GM19025 (cell line): Measurements from ENCODE around the gene SUPV3L1.
A peak's percentile ranks its signal among the peaks of the same experiment; 100 is the strongest.
"Not testable (repeated sequence)": the region's sequence is repeated elsewhere in the genome, so short reads cannot be mapped to it uniquely, and the experiment has no call there.

Experiments
- ATAC-seq: cut with Tn5 transposase; IDR thresholded peaks from one replicate; pipeline ENCODE4 v1.9.1; 2021; ENCODE audit warnings: mild to moderate bottlenecking, low read depth, moderate library complexity; ENCODE audit not compliant: unreplicated experiment

SUPV3L1 gene

DNA sequence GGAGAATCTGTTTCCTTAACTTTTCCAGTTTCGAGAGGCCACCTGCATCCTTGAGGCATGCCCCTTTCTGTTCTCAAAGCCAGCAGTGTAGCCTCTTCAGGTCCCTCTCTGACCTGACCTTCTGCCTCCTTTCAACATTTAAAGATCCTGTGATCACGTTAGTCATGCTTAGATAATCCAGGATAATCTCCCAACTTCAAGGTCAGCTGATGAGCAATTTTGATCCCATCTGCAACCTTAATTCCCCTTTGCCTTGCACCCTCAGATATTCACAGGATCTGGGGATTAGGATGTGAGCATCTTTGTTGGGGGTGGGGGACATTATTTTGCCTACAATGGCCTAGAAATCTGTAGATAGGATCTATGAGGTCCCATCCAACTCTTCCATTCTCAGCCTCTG lies 48.1 kb downstream of the SUPV3L1 start:
- ATAC-seq: no peak

DNA sequence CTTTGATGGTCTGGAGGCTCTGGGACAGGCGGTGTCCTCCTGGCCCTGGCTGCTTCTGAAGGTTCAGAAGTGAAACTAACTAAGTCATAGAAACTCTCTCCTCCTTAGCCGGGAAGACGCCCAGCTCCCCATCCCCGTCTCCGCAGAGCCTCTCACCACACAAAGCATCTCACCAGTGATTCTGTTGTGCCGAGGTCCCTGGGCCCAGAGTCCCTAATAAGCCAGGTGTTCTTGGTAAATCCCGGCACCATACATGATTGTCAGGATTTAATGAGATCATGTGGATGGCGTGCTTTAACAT lies 49.5 kb downstream of the SUPV3L1 start:
- ATAC-seq: no peak

DNA sequence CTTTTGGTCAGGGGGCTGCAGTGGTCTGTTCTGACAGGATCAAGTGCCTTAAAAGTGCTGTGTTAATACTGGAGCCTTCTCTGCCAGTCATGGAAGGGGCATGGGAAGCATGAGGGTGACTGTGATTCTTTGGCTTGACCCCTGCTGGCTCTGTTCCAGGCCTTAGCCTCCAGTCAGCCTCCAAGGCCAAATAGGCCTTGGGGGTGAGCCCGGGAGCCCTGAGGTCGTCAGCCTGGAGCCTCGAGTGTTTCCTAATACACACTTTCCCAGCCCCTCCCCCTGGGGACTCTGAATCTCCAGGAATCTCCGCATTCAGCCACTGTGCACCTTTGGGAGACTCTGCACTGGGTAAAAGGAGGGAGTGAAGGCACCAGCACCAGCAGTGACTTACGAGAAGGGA lies 50.1 kb downstream of the SUPV3L1 start:
- ATAC-seq: no peak

DNA sequence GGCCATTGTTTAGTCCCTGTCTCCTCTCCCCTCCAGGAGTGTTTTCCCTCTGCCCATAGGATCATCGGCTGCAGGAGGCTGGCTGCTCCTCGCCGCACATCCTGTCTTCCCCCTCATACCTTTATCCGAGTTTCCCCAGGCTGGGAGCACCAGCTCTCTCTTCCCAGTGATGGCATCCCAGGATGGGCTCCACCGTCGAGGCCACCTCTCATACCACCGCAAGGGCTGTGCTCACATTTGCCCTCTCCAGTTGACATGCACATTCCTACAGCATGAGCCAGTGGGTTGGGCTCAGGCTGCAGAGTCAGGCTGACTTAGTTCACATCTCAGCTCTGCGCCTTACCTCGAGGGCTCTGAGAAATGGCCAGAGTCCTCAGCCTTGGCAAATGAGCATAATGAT lies 52.2 kb downstream of the SUPV3L1 start:
- ATAC-seq: no peak

DNA sequence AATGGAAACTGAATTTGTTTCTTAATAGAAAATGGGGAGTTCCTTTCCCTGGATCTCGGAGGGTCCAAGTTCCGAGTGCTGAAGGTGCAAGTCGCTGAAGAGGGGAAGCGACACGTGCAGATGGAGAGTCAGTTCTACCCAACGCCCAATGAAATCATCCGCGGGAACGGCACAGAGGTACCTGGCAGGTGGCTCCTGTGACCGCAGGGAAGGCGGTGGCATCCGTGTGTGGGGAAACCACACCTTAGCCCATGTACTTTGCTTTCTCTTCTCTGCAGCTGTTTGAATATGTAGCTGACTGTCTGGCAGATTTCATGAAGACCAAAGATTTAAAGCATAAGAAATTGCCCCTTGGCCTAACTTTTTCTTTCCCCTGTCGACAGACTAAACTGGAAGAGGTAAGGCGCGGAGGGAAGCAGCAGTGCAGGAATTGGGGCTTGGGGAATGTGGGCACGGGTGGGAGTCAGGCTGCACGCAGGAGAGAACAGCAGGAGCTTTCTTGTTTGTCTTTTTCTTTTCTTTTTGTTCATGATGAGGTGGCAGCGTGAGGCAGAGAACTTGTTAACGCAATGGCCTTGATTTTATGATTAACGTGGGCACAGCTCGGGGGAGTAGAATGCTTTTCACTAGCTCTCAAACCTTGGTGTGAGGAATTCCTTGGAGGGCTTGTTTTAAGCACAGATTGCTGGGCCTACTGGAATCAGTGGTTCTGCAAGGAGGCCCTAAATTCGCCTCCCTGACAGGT lies 52.9 kb downstream of the SUPV3L1 start:
- no peak for ATAC-seq

DNA sequence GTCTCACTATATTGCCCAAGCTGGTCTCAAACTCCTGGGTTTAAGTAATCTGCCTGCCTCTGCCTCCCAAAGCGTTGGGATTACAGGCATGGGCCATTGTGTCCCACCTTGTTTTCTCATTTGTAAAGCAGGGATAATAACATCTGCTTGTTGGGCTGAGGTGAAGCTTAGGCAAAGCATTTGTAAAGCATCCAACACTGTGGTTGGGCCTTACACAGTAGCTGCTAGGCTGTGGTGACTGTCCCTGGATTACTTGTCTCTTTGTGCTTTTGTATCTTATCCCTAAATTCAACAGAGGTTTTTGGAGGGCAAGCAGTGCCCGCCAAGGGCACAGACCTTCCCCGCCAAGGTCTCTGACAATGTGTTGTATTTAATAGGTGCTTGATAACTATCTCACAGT lies 54.4 kb downstream of the SUPV3L1 start:
- ATAC-seq: no peak

DNA sequence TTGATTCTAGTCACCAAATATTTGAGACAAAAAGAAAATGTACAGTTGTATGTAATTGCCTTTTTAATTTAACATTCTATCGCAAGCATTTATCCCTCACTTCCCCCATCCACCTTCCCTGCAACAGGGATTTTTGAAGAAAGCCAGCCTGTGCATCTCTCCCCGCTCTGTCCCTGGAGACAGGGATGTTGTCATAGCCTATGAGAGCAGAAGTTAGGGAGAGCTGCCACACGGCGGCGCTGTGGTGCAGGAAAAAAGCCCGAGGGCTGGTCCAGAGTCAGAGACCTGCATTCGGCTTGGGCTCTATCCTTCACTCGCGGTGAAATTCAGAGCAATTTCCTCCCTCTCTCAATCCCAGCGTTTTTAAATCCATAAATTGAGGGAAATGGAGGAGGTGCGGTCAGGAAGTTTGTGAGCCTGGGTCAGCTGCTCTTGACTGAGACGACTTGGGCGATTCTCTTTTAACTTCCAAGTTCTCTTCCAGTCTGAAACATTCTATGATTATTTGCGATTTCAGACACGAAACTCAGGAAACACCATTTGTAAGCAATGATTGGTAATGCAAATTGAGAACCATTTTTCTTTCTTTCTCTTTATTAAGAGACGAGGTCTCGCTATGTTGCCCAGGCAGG lies 57.6 kb downstream of the SUPV3L1 start:
- peak; percentile 89 for ATAC-seq

DNA sequence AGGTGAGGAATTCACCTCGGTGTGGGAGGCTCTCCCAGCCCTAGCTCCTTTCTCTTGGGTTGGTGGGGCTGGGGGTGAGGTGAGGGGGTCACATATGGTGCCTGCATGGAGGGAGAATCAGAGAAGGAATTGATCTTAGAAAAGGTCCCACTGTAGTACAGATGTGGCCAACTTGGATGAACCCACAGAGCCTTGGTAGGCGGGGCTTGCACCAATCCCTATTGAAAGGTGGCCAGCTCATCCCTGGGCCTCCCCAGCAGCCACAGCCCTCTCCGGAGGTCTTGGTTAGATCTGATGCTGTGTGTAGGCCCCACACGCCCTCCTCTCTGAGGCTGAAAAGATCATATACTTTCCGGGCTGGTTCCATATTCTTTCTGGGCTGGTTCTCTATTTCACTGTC lies 59.1 kb downstream of the SUPV3L1 start:
- no peak for ATAC-seq

DNA sequence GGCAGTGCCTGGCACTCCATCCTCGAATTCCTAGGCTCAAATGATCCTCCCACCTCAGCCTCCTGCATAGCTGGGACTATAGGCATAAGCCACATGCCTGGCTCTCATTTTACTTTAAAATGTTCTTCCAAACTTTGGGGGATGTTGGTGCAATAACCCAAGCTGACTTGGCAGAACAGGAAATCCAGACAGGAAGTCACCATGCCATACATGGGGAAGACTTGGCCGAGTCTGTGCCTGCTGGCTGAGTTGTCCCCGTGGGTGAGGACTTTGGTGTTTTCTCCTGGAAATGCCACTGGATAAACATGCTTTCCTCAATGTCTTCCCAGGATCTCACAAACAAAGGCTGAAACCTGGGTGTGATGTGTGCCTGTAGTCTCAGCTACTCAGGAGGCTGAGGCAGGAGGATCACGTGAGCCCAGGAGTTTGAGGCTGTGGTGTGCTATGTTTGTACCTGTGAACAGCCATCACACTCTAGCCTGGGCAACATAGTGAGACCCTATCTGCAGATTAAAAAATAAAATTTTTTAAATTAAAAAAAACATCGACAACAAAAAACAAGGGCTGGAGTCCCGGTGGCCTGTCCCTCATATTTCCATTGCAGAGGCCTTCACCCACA lies 59.9 kb downstream of the SUPV3L1 start:
- no peak for ATAC-seq

DNA sequence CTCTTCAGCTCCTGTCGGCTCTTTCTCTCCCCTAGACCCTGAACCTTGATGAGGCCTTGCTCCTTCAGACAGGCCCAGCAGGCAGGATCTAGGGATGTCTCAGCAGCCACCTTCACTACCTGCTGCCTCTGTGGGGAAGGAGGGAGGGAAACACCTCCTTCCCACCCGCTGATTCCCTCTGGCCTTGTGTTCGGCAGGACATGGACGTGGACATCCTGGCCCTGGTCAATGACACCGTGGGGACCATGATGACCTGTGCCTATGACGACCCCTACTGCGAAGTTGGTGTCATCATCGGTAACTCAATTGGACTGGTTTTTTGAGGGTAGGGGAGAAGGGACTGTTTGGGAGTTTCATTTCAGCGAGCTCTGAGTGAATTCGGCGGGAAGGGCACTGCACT lies 60.4 kb downstream of the SUPV3L1 start:
- ATAC-seq: no peak

DNA sequence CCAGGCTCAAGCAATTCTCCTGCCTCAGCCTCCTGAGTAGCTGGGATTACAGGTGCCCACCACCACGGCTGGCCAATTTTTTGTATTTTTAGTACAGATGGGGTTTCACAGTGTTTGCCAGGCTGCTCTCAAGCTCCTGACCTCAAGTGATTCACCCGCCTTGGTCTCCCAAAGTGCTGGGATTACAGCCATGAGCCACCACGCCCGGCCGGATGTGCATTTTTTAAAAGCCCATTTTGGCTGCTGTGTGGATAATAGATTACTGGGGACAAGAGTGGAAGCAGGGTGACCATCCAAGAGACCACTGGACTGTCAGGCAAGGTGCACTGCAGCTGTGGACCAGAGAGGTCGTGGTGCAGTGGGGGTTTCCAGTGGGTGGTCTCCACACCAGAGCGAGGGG lies 61.5 kb downstream of the SUPV3L1 start:
- ATAC-seq: no peak

DNA sequence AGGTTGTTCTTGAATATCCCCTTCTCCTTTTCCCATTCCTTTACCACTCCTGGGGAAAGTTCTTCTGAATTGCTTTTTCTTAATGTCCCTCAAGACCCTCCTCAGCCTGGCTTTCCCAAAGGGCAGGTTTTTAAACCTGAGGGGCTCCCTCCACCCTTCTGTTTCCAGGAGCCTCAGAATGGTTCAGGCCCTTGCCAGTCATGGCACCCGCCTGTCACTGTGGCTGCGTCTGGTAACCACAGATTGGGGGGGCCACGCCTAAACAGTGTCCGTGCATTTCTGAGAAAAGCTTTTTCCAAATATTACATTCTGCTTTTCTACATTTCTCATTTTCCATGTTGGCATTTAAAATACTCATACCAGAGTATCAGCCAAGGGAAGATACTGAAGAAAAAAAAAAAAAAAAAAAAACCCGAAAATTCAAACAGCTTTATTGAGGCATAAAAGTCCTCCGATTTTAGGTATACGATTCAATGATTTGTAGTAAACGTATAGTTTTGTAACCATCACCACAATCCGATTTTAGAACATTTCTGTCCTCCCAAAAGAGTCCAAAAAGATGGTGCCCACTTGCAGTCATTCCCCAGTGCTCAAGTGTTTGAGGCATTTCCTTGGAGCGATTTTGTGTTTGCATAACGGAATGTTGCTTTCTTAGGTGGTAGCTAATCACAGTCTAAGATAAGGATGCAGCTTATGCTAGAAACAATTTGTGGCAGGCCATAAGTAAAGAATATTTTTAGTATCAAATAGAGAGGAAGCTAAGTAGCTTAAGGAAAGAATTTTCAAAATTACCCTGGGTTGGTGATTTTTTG lies 62.2 kb downstream of the SUPV3L1 start:
- ATAC-seq: no peak

DNA sequence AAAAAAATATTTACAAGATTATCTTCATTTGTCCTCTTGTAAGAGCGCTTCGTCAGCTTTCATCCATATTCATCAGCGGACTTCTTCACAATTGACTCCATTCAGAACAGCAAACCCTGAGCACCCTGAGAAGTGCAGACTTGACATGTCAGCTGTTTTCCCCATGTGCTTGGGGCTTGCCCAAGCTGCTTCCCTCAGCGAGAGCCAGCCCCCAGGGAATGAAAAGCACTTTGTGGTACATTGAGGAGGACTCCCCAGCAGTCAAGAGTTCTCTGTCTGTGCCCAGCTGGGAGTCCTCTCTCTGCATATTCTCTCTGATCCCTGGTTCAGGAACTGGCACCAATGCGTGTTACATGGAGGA lies 62.8 kb downstream of the SUPV3L1 start:
- ATAC-seq: no peak

DNA sequence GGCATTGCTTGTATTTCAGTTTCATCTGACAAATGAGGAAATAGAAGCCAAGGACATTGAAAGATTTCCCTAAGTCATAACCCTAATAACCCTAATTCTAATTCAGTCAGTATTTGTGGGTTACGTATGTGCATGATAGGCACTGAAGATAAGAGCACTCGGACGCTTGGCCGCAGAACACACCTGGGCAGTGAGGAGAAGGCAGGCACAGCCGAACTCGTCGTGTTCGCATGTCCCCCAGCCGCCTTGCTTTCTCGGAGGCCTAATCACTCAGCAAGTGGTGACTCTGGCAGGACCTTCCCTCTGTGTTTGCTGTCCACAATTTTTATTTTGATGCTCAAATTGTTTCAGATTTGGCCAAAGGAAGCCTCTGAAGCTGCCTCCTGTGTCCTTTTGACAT lies 63.8 kb downstream of the SUPV3L1 start:
- no peak for ATAC-seq

DNA sequence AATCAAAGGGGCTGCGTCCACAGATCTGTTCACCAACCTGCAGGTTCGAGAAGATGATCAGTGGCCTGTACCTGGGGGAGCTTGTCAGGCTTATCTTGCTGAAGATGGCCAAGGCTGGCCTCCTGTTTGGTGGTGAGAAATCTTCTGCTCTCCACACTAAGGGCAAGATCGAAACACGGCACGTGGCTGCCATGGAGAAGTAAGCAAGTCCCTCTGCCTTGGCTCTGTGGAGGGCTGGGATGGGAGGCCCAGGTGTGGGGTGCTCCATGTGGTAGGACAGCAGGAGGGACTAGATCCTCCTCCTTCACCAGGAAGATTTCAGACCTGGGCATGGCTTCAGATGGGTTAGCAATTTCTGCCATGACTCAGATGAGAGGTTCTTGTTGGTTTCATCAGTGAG lies 66.0 kb downstream of the SUPV3L1 start:
- ATAC-seq: no peak

DNA sequence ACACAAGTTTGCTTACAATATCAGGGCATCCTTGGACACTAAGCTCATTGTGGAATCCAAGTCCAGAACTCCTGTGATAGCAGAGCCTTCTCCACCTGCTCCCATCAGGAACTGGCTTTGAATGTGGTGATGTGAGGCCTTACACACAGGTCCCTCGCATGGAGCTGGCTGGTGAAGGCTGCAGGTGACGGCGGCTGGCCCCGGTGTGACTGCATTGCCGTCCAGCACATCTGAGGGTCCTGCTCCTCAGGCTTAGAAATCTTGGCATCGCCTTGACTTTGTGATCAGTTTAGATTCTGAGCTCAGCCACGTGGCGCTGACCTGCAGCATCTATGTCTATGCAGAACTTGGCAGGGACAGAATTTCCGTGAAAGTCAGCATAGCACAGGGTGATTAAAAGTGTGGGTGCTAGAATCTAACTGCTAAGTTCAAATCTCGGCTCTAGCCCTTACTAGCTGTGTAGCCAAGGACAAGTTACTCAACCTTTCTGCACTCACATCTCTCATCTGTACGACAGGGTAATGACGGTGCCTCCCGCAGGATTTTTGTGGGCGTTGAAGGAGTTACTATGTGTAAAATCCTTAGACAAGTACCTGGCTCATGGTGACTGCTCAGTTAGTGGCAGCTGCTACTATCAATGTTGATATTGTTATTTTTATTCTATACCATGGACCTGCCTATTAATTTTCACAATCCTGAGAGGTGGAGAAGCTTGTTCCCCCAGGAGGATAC lies 66.7 kb downstream of the SUPV3L1 start:
- ATAC-seq: no peak

DNA sequence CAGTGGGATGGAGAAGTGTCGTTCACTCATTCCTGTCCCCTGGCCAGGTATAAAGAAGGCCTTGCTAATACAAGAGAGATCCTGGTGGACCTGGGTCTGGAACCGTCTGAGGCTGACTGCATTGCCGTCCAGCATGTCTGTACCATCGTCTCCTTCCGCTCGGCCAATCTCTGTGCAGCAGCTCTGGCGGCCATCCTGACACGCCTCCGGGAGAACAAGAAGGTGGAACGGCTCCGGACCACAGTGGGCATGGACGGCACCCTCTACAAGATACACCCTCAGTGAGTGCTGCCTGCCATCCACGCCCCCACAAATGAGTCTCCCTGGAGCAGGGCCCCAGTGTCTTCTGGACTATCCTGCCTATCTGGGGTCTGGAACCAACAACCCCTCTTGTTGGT lies 67.3 kb downstream of the SUPV3L1 start:
- ATAC-seq: no peak

DNA sequence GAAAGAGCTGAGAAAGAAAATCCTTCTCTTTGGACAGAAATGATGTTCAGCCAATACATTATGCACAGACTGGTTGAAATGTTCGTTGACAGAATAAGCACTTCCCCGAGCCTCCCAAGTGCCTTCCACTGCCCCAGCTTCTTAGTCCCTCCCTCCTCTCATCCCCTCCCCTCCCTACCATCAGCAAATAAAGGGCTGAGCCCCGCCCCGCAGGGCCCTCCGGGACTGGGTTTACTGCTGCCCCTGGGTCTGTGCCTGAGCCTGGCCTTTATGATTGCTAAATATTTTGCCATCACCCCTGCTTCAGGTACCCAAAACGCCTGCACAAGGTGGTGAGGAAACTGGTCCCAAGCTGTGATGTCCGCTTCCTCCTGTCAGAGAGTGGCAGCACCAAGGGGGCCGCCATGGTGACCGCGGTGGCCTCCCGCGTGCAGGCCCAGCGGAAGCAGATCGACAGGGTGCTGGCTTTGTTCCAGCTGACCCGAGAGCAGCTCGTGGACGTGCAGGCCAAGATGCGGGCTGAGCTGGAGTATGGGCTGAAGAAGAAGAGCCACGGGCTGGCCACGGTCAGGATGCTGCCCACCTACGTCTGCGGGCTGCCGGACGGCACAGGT lies 68.2 kb downstream of the SUPV3L1 start:
- ATAC-seq: no peak

DNA sequence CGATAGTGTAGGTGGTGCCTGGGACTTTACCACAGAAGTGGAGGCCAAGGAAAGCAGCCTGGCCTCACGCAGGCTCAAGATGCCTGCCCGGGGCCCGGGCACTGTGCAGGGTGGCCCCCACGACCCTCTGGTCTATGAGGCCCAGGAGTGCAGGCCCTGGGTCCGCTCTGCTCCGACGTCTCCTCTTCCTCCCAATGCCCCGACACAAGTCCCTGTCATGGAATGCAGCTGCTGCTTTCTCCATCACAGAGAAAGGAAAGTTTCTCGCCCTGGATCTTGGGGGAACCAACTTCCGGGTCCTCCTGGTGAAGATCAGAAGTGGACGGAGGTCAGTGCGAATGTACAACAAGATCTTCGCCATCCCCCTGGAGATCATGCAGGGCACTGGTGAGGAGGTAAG lies 70.0 kb downstream of the SUPV3L1 start:
- no peak for ATAC-seq

DNA sequence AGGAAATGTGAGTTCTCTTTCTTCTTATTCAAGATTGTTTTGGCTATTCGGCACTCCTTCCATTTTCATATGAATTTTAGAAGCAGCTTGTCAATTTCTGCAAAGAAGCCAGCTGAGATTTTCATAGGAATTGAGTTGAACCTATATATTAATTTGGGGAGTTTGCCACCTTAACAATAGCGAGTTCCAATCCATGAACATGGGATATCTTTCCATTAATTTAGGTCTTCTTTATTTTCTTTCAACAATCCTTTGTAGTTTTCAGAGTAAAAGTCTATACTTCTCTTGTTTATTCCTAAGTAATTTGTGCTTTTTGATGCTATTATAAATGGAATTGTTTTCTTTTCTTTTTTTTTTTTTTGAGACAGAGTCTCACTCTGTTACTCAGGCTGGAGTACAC lies 71.4 kb downstream of the SUPV3L1 start:
- not testable (repeated sequence) for ATAC-seq
